Measurements from ENCODE around the gene ERFE. TPM values are rescaled to one million over a fixed set of nuclear protein-coding genes. Genes with fewer than 3 reads are reported as not detected.

Gene ERFE
- polyA plus RNA-seq, 1 of the 3 experiments (the other 2 are of a cell fraction): 1.3 TPM

DNA sequence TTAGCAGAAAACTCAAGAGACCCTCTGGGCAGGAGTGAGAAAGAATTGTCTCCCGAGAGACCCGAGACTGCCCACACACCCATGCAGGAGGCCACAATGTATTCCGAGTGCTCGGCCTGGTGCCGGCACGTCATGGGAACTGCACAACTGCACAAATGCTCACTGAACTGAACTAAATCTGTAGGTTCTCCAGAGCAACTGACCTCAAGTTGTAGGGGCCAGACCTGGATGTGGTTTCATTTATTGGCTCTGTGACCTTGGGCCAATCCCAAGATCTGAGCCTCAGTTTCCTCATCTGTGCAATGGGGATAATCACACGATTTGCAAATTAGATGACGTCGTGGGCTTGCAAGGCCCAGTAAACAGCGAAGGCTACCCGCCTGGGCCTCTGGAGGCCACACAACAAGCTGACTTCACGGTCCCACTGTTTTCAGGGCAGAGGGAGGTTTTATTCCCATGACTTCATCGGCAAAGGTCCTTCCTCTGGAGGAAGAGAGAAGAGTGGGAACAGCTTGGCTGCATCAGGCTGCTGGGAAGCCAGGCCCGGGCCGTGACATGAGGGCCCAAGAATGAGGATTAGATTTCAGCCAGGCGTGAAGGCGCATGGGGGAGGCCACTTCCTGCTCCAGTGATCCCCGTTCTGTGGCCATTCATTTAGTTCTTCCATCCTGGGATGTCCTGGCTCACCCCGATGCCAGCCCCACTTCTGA lies 3.6 kb upstream of the ERFE start:
- no peak for TF ChIP-seq RXRA (IDR thresholded peaks at IDR 0.05; ENCODE audit: borderline replicate concordance, low read depth)
- TF ChIP-seq MAX (IDR thresholded peaks at IDR 0.05; ENCODE audit: low read depth): no peak
- no peak for TF ChIP-seq GABPA (IDR thresholded peaks at IDR 0.05; ENCODE audit: low read depth)
- no peak for TF ChIP-seq GATA2 (CRISPR knock-in tag; IDR thresholded peaks at IDR 0.05)
- TF ChIP-seq RFX5 (IDR thresholded peaks at IDR 0.05; ENCODE audit: low read length): no peak
- TF ChIP-seq SIN3A (IDR thresholded peaks at IDR 0.05; ENCODE audit: borderline replicate concordance, low read depth, low read length): no peak
- no peak for TF ChIP-seq ELF1 (IDR thresholded peaks at IDR 0.05)
- no peak for TF ChIP-seq FOXJ3 (CRISPR knock-in tag; IDR thresholded peaks at IDR 0.05)
- no peaks in the 10 kb centered on the region for H3K79me2 ChIP-seq (ENCODE audit: insufficient read depth)
- ChIA-PET CTCF (no interaction called here), POLR2A (no interaction called here)
- 92% methylated on average over 17 of the region's 19 CpGs for WGBS (ENCODE audit: low lambda C conversion rate)
- no peaks in the 10 kb centered on the region for H3K36me3 ChIP-seq (replicated peaks in 1 of 2; ENCODE audit: control insufficient read depth in 1 of 2, insufficient read depth in 2 of 2, low read length in 1 of 2)
- no peaks in the 10 kb centered on the region for H3F3A ChIP-seq (replicated peaks; ENCODE audit: insufficient read depth)
- H3K4me3 ChIP-seq (ENCODE audit: low read depth in 2 of 2, low read length in 1 of 2): no peak overlapping the region
- no peak overlapping the region for H2AFZ ChIP-seq (ENCODE audit: low read depth)
- no peaks in the 10 kb centered on the region for H3K9me3 ChIP-seq
- no peak overlapping the region for H3K9ac ChIP-seq
- H3K27me3 ChIP-seq (ENCODE audit: insufficient read depth): no peaks in the 10 kb centered on the region
- H3K4me2 ChIP-seq: no peak overlapping the region
- no peaks in the 10 kb centered on the region for H3K9me2 ChIP-seq
- no peak overlapping the region for H3K27ac ChIP-seq (ENCODE audit: low read depth in 2 of 2, low read length in 1 of 2)
- no peak for DNase-seq
- H3K4me1 ChIP-seq (ENCODE audit: control insufficient read depth in 1 of 2, insufficient read depth in 2 of 2, low read depth in 1 of 2, low read length in 1 of 2): peaks cover 0 to 2% of the 10 kb centered on the region in 2 experiments; a peak in 1 of 4 replicates
- H4K20me1 ChIP-seq (ENCODE audit: insufficient read depth): no peaks in the 10 kb centered on the region

GRCh38 chr2:238155761-238156694 lies 2.7 kb upstream of the ERFE start:
- no peaks in the 10 kb centered on the region for H3K79me2 ChIP-seq (ENCODE audit: insufficient read depth)

More at GRCh38 chr2:238155761-238156694, 2.7 kb upstream of the ERFE start:
- no peak for TF ChIP-seq MXI1 (IDR thresholded peaks at IDR 0.05; ENCODE audit: low read depth, low read length)
- no peak for TF ChIP-seq ELF1 (IDR thresholded peaks at IDR 0.05)
- TF ChIP-seq, protein P1, sequence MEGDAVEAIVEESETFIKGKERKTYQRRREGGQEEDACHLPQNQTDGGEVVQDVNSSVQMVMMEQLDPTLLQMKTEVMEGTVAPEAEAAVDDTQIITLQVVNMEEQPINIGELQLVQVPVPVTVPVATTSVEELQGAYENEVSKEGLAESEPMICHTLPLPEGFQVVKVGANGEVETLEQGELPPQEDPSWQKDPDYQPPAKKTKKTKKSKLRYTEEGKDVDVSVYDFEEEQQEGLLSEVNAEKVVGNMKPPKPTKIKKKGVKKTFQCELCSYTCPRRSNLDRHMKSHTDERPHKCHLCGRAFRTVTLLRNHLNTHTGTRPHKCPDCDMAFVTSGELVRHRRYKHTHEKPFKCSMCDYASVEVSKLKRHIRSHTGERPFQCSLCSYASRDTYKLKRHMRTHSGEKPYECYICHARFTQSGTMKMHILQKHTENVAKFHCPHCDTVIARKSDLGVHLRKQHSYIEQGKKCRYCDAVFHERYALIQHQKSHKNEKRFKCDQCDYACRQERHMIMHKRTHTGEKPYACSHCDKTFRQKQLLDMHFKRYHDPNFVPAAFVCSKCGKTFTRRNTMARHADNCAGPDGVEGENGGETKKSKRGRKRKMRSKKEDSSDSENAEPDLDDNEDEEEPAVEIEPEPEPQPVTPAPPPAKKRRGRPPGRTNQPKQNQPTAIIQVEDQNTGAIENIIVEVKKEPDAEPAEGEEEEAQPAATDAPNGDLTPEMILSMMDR (IDR thresholded peaks at IDR 0.05): no peak
- H2AFZ ChIP-seq (ENCODE audit: low read depth): no peak overlapping the region
- no peak overlapping the region for H3K27ac ChIP-seq (ENCODE audit: low read depth in 2 of 2, low read length in 1 of 2)
- H4K20me1 ChIP-seq (ENCODE audit: insufficient read depth): no peaks in the 10 kb centered on the region
- H3K4me2 ChIP-seq: no peak overlapping the region
- H3K9me2 ChIP-seq: no peaks in the 10 kb centered on the region
- H3K9me3 ChIP-seq: no peaks in the 10 kb centered on the region
- peaks cover 0 to 2% of the 10 kb centered on the region in 2 experiments; a peak in 1 of 4 replicates for H3K4me1 ChIP-seq (ENCODE audit: control insufficient read depth in 1 of 2, insufficient read depth in 2 of 2, low read depth in 1 of 2, low read length in 1 of 2)
- 78% methylated on average over 11 of the region's 18 CpGs for WGBS (ENCODE audit: low lambda C conversion rate)
- no peaks in the 10 kb centered on the region for H3F3A ChIP-seq (replicated peaks; ENCODE audit: insufficient read depth)
- H3K9ac ChIP-seq: no peak overlapping the region
- H3K4me3 ChIP-seq (ENCODE audit: low read depth in 2 of 2, low read length in 1 of 2): no peak overlapping the region
- H3K36me3 ChIP-seq (replicated peaks in 1 of 2; ENCODE audit: control insufficient read depth in 1 of 2, insufficient read depth in 2 of 2, low read length in 1 of 2): no peaks in the 10 kb centered on the region
- POLR2A ChIA-PET: no interaction called here
- CTCF ChIA-PET: no interaction called here
- H3K27me3 ChIP-seq (ENCODE audit: insufficient read depth): no peaks in the 10 kb centered on the region
- no peak for DNase-seq
